Lower lobe of right lung (tissue), 2 donors: Measurements from ENCODE around the gene YPEL2. TPM values are rescaled to one million over a fixed set of nuclear protein-coding genes. Genes with fewer than 3 reads are reported as not detected.

Experiments used
- ATAC-seq, 2 donors: fragments of 200-7000 bp; cut with Tn5 transposase; one replicate each; pipeline ENCODE4 v1.9.1; 2020 to 2022; ENCODE audit warnings: mild to moderate bottlenecking in 2 of 2, moderate library complexity in 2 of 2
- DNase-seq: peaks from one replicate; pipeline ENCODE4 v3.0.0-alpha.2; 2020
- H3K27ac ChIP-seq: fragments of 200-600 bp; one replicate; pipeline ENCODE4 v1.8.0; 2022
- H3K27me3 ChIP-seq: fragments of 200-600 bp; one replicate; pipeline ENCODE4 v1.8.0; 2022; ENCODE audit warnings: low read depth
- H3K36me3 ChIP-seq: fragments of 200-600 bp; one replicate; pipeline ENCODE4 v1.8.0; 2022; ENCODE audit warnings: mild to moderate bottlenecking
- H3K4me1 ChIP-seq: fragments of 200-600 bp; one replicate; pipeline ENCODE4 v1.8.0; 2022
- H3K4me3 ChIP-seq: fragments of 200-600 bp; one replicate; pipeline ENCODE4 v1.8.0; 2022; ENCODE audit warnings: mild to moderate bottlenecking
- H3K9me3 ChIP-seq: fragments of 200-600 bp; one replicate; pipeline ENCODE4 v1.8.0; 2022
- CTCF ChIP-seq: fragments of 200-600 bp; IDR thresholded peaks from one replicate; pipeline ENCODE4 v1.8.0; 2022; ENCODE audit warnings: antibody characterized with exemption, mild to moderate bottlenecking
- intact Hi-C: fragments of 100-400 bp; cut with DNase I; formaldehyde crosslinking; loops from one replicate; pipeline ENCODE4 v1.11.0; 2022
- microRNA-seq: library from miRNA; unstranded; fragments of <30 nt; microRNA quantifications from one replicate; pipeline ENCODE4 v1.2.0, GENCODE V29; 2020; ENCODE audit warnings: borderline number of aligned reads
- total RNA-seq: library from RNA; stranded (reverse); fragmentation: NEBNext Ultra II Directional; extraction: Animal tissue kit (Norgen Biotek cat#: 25700); gene quantifications from one replicate; pipeline ENCODE4 v1.2.1, GENCODE V29; 2021
- donor health status: DM: no; HTN: yes; CAD: no; lungs with severe emphysema.

YPEL2 gene
- total RNA-seq, 1 donor from 2014 or later, result 22.9 TPM

DNA sequence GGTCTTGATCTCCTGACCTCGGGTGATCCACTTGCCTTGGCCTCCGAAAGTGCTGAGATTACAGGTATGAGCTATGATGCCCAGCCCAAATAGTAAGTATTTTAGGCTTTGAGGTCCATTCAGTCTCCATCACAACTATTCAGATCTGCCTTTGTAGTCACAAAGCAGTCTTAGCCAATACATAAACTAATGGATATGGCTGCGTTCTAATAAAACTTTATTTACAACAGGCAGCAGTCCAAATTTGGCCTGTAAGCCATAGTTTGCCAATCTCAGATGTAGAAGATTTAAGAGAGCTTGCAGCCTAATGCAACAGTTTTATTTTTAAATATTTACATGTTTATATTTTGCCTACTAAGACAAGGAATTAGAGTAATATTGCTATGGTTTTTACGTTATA lies 111.7 kb downstream of the YPEL2 start:
- H3K27ac ChIP-seq, result no peak overlapping the region
- no peak for TF ChIP-seq CTCF
- intact Hi-C loops, result loop anchor here (10.0 kb wide), 1 partner anchor 128 kb away; no protein-coding TSS in a partner anchor
- H3K4me3 ChIP-seq, result no peak overlapping the region
- peaks cover 19% of the 10 kb centered on the region for H3K4me1 ChIP-seq
- no peaks in the 10 kb centered on the region for H3K9me3 ChIP-seq
- H3K27me3 ChIP-seq, result no peaks in the 10 kb centered on the region
- no peaks in the 10 kb centered on the region for H3K36me3 ChIP-seq
- no peak for ATAC-seq
- DNase-seq, result no peak

Small RNA genes lying within 50 kb of the gene (microRNA-seq; reads per million reads assigned to microRNA genes)
- not detected for gene MIR4729

Other genes starting within 250 kb of the YPEL2 start
- gene TRIM37, start 224.8 kb upstream of the YPEL2 start, total RNA-seq, result 19.3 TPM
- 20.9 TPM for gene SKA2, start 176.5 kb upstream of the YPEL2 start, total RNA-seq
- gene PRR11, start 175.9 kb upstream of the YPEL2 start, total RNA-seq, result 4.1 TPM
- 14.6 TPM for gene SMG8, start 121.6 kb upstream of the YPEL2 start, total RNA-seq
- gene GDPD1, start 111.1 kb upstream of the YPEL2 start, total RNA-seq, result 5.3 TPM
- 32.3 TPM for gene DHX40, start 234.0 kb downstream of the YPEL2 start, total RNA-seq